K562 (cell line): ENCODE results near the gene NECAB3. TPM values are rescaled to one million over a fixed set of nuclear protein-coding genes. Genes with fewer than 3 reads are reported as not detected.
A peak's percentile ranks its signal among the peaks of the same experiment; 100 is the strongest.

ENCODE experiments used
- ATAC-seq: fragments of 200-7000 bp; cut with Tn5 transposase; 3 replicates; pipeline ENCODE4 v1.9.1; 2020; ENCODE audit warnings: moderate library complexity
- BruUV-seq: library from RNA; stranded (reverse); fragments of 400-500 nt; replicated peaks from 2 replicates; lab custom pipeline; 2021; lab: Mats Ljungman, UMichigan
- CTCF ChIA-PET: fragments of 300-600 bp; formaldehyde crosslinking; extraction: SDS; loops from one replicate; lab custom pipeline; 2021; ENCODE audit warnings: low intra/inter-chr PET ratio; lab: Yijun Ruan, JAX
- POLR2A ChIA-PET: fragments of 300-600, 350-650 bp; sonication (Branson Sonifier 250); formaldehyde crosslinking; extraction: SDS; loops from one replicate; lab custom pipeline; 2021; ENCODE audit warnings: antibody characterized with exemption, inconsistent platforms; lab: Yijun Ruan, JAX
- DNase-seq, 4 experiments: peaks; one replicate each; pipeline versions ENCODE4 v3.0.0 to v3.0.0-alpha.2; 2011 to 2018; ENCODE audit warnings: low spot score in 3 of 4, mixed read lengths in 3 of 4; ENCODE audit errors: extremely low read depth in 1 of 4
- FAIRE-seq: peaks from 2 replicates; lab custom pipeline; 2011; peaks lifted over from hg19 to GRCh38; lab: Jason Lieb, UNC
- H2AFZ ChIP-seq: 2 replicates; pipeline ENCODE4 v1.6.0; 2011; ENCODE audit warnings: low read depth, low read length, control low read depth, inconsistent platforms
- H3K27ac ChIP-seq: fragments of 200-600 bp; 3 replicates; pipeline ENCODE4 v1.8.0; 2011; ENCODE audit warnings: low read depth, mild to moderate bottlenecking, control low read depth, inconsistent platforms, low read length, moderate library complexity, mixed read lengths; ENCODE audit errors: extremely low read depth
- H3K27me3 ChIP-seq, 2 experiments: fragments of 300-600 bp in 1 of 2; 2 replicates in 1 of 2; 3 replicates in 1 of 2; pipeline versions ENCODE4 v1.6.0 to v1.8.0; 2011; ENCODE audit warnings: inconsistent platforms in 2 of 2, low read length in 2 of 2, mild to moderate bottlenecking in 1 of 2, mixed read lengths in 1 of 2, moderate library complexity in 1 of 2; ENCODE audit not compliant: control insufficient read depth in 2 of 2, insufficient read depth in 2 of 2
- H3K36me3 ChIP-seq: fragments of 300-600 bp; 3 replicates; pipeline ENCODE4 v1.8.0; 2011; ENCODE audit warnings: mild to moderate bottlenecking, low read length, inconsistent platforms; ENCODE audit not compliant: control insufficient read depth, insufficient read depth
- H3K4me1 ChIP-seq, 2 experiments: fragments of 200-600 bp in 1 of 2; replicated peaks in 1 of 2; 2 replicates in 1 of 2; 3 replicates in 1 of 2; pipeline versions ENCODE4 v1.5.1 to v1.8.0; 2011; ENCODE audit warnings: inconsistent platforms in 2 of 2, low read length in 2 of 2, mild to moderate bottlenecking in 1 of 2, mixed read lengths in 1 of 2, moderate library complexity in 1 of 2; ENCODE audit not compliant: control insufficient read depth in 2 of 2, insufficient read depth in 2 of 2
- H3K4me2 ChIP-seq: 2 replicates; pipeline ENCODE4 v1.6.1; 2011; ENCODE audit warnings: low read length, control low read depth, inconsistent platforms, mixed read lengths; ENCODE audit not compliant: insufficient read depth
- H3K4me3 ChIP-seq: fragments of 200-600 bp; sonication (generic), shearing (Covaris generic); 2 replicates; pipeline ENCODE4 v1.5.1; 2016; ENCODE audit warnings: control low read depth, inconsistent platforms
- H3K79me2 ChIP-seq: fragments of 200-600 bp; 3 replicates; pipeline ENCODE4 v1.8.0; 2011; ENCODE audit warnings: low read length, inconsistent platforms; ENCODE audit not compliant: control insufficient read depth, insufficient read depth
- H3K9ac ChIP-seq, 2 experiments: 2 replicates each; pipeline versions ENCODE4 v1.6.0 to v1.6.1; 2011; ENCODE audit warnings: low read depth in 2 of 2, low read length in 2 of 2, control low read depth in 1 of 2, inconsistent platforms in 1 of 2, mild to moderate bottlenecking in 1 of 2, mixed read lengths in 1 of 2; ENCODE audit not compliant: insufficient read depth in 1 of 2
- H3K9me1 ChIP-seq: one replicate; pipeline ENCODE4 v1.6.0; 2011; ENCODE audit warnings: inconsistent platforms, mild to moderate bottlenecking, low read length, moderate library complexity; ENCODE audit not compliant: control insufficient read depth, insufficient read depth
- H3K9me3 ChIP-seq: replicated peaks from 2 replicates; pipeline ENCODE4 v1.5.1; 2011; ENCODE audit warnings: low read depth, low read length, inconsistent platforms; ENCODE audit not compliant: control insufficient read depth, insufficient read depth
- H4K20me1 ChIP-seq: replicated peaks from 2 replicates; pipeline ENCODE4 v1.6.1; 2011; ENCODE audit warnings: low read length, inconsistent platforms, mixed read lengths; ENCODE audit not compliant: control insufficient read depth, insufficient read depth
- ARHGAP35 ChIP-seq: fragments of 450-650 bp; IDR thresholded peaks from 2 replicates; pipeline ENCODE4 v1.6.1; 2018; ENCODE audit not compliant: partially characterized antibody
- EGR1 ChIP-seq: fragments of 450-650 bp; conservative IDR thresholded peaks from 2 replicates; pipeline ENCODE4 v1.6.1; 2017; ENCODE audit warnings: mild to moderate bottlenecking
- GATAD2B ChIP-seq: fragments of 450-650 bp; IDR thresholded peaks from 2 replicates; pipeline ENCODE4 v1.6.1; 2017; ENCODE audit warnings: mild to moderate bottlenecking, borderline replicate concordance
- IRF9 ChIP-seq: fragments of 450-650 bp; IDR thresholded peaks from 2 replicates; pipeline ENCODE4 v1.6.1; 2016; ENCODE audit warnings: missing biosample characterization, missing genetic modification characterization
- KDM1A ChIP-seq, 2 experiments: fragments of 450-650 bp; IDR thresholded peaks; 2 replicates each; pipeline ENCODE4 v1.6.1; 2016; ENCODE audit warnings: mild to moderate bottlenecking in 2 of 2
- NFE2 ChIP-seq: IDR thresholded peaks from 2 replicates; pipeline ENCODE4 v1.6.1; 2014; ENCODE audit warnings: antibody characterized with exemption, low read depth
- RBM25 ChIP-seq: fragments of 200-400 bp; formaldehyde crosslinking; IDR thresholded peaks from 2 replicates; pipeline ENCODE4 v1.6.1; 2018; ENCODE audit warnings: low read length, low read depth, moderate library complexity; ENCODE audit not compliant: severe bottlenecking
- TEAD2 ChIP-seq: fragments of 450-650 bp; IDR thresholded peaks from 2 replicates; pipeline ENCODE4 v1.6.1; 2016; ENCODE audit warnings: missing genetic modification characterization, control low read depth, missing compliant biosample characterization
- UBTF ChIP-seq, 2 experiments: IDR thresholded peaks; 2 replicates each; pipeline ENCODE4 v1.6.1; 2012; ENCODE audit warnings: improper control_type of control experiment in 2 of 2, low read depth in 2 of 2, low read length in 2 of 2, borderline replicate concordance in 1 of 2
- ZFP36 ChIP-seq: fragments of 150-350 bp; IDR thresholded peaks from 2 replicates; pipeline ENCODE4 v1.6.1; 2018; ENCODE audit warnings: low read length, low read depth; ENCODE audit not compliant: partially characterized antibody
- ZFX ChIP-seq: sonication (generic); formaldehyde crosslinking; IDR thresholded peaks from 2 replicates; pipeline ENCODE4 v1.8.0; 2022; ENCODE audit warnings: mild to moderate bottlenecking, missing genetic modification reagents, moderate library complexity
- ZKSCAN1 ChIP-seq: fragments of 150-350 bp; IDR thresholded peaks from 2 replicates; pipeline ENCODE4 v1.6.1; 2016; ENCODE audit warnings: low read depth, low read length
- ZNF41 ChIP-seq: fragments of 250-450 bp; sonication (Bioruptor Pico); conservative IDR thresholded peaks from 2 replicates; pipeline ENCODE4 v1.4.0; 2020; ENCODE audit warnings: mild to moderate bottlenecking
- WGBS: fragments of 100-300 bp; shearing (Covaris generic); methylation state at CpG from one replicate; pipeline ENCODE4 v1.1.6; 2016; ENCODE audit warnings: low coverage, mixed read lengths; ENCODE audit not compliant: insufficient coverage; ENCODE audit errors: missing lambda C conversion rate; 5-methylcytosine and 5-hydroxymethylcytosine counted together
- in situ Hi-C: fragments of 300-500 bp; cut with MboI; formaldehyde crosslinking; loops from 4 replicates; pipeline ENCODE4 v1.15.0; 2018; ENCODE audit warnings: inconsistent platforms, mixed read lengths
- intact Hi-C: fragments of 100-400 bp; cut with micrococcal nuclease; formaldehyde crosslinking; loops from 2 replicates; pipeline ENCODE4 v1.14.2; 2022
- polyA plus RNA-seq, 8 experiments: library from polyadenylated mRNA; depleted of rRNA in 4 of 8; stranded (reverse) in 5 of 8; unstranded in 3 of 8; fragments of >200 nt; fragmentation: Nextera tagmentation in 2 of 8; fragmentation: Illumina TruSeq in 1 of 8; extraction: Ambion mirVana in 2 of 8; extraction: Trizol in 1 of 8; gene quantifications; 2 replicates each; pipeline versions ENCODE4 v1.2.1 to v1.2.3, GENCODE V29; 2011 to 2014; ENCODE audit warnings: inconsistent platforms in 1 of 8, missing spikeins in 1 of 8
- total RNA-seq, 7 experiments: library from RNA; depleted of rRNA in 6 of 7; stranded (reverse); fragments of >200 nt in 6 of 7; fragmentation: Illumina TruSeq in 2 of 7; extraction: Trizol in 2 of 7; gene quantifications; 2 replicates each; pipeline versions ENCODE4 v1.2.1 to v1.2.3, GENCODE V29; 2011 to 2021; ENCODE audit warnings: low replicate concordance in 1 of 7

Gene NECAB3
- total and polyA plus RNA-seq, 9 of the 15 experiments (the other 6 are each of a cell fraction or from before 2014, with no cell fraction given) = 0.94 to 63.3 (median 31.5) TPM

- FAIRE-seq = no peak
- Histone ChIP-seq H3K4me3 (no peak overlapping the region), H3K36me3 (peaks cover 44% of the 10 kb centered on the region; the same call in 2 of the 3 replicates)
Measured at GRCh38 chr20:33627577-33628216, 46.5 kb downstream of the NECAB3 start.

GRCh38 chr20:33626190-33626589 is 48.0 kb downstream of the NECAB3 start:
- intact Hi-C loops (no loop called here), in situ Hi-C loops (no loop called here)
- H3K36me3 ChIP-seq = peaks cover 42% of the 10 kb centered on the region; the same call in 2 of the 3 replicates
- no peak for FAIRE-seq
- no peak for ATAC-seq
- 65% methylated on average over 4 of the region's 4 CpGs for WGBS
- H3K4me2 ChIP-seq = no peak overlapping the region
- POLR2A ChIA-PET = no interaction called here
- BruUV-seq = no TSS peak
- H4K20me1 ChIP-seq = no peaks in the 10 kb centered on the region
- no peak overlapping the region for H3K4me3 ChIP-seq
- CTCF ChIA-PET = no interaction called here
- H3K79me2 ChIP-seq = no peaks in the 10 kb centered on the region
- no peak for DNase-seq
- no peaks in the 10 kb centered on the region for H3K9me1 ChIP-seq
- H3K9ac ChIP-seq = no peak overlapping the region
- no peaks in the 10 kb centered on the region for H3K9me3 ChIP-seq
- peaks cover 5 to 10% of the 10 kb centered on the region in 2 experiments; a peak in 3 of 5 replicates for H3K4me1 ChIP-seq
- no peak overlapping the region for H3K27ac ChIP-seq
- no peak overlapping the region for H2AFZ ChIP-seq
- H3K27me3 ChIP-seq = no peaks in the 10 kb centered on the region
- TF ChIP-seq ZFX (no peak), ARHGAP35 (no peak), KDM1A (IDR thresholded peaks at IDR 0.05) (peak; percentile 11 to 22; a peak in 1 of 4 replicates), ZFP36 (peak; percentile 69), NFE2 (no peak), TEAD2 (tag) (no peak), UBTF (IDR thresholded peaks at IDR 0.05; ENCODE audit: borderline replicate concordance in 1 of 2, low read depth in 2 of 2, low read length in 2 of 2) (no peak), GATAD2B (no peak), ZKSCAN1 (no peak), ZNF41 (CRISPR knock-in tag) (no peak), IRF9 (tag) (no peak)

More at GRCh38 chr20:33627577-33628216, 46.5 kb downstream of the NECAB3 start:
- peak; percentile 84 for TF ChIP-seq RBM25
- TF ChIP-seq ZFP36 = peak; percentile 60
- TF ChIP-seq EGR1 = no peak
- TF ChIP-seq, all 486 proteins: peak for 2
- no TSS peak for BruUV-seq
- H2AFZ ChIP-seq = no peak overlapping the region
- no peak for DNase-seq
- POLR2A ChIA-PET = interaction anchor here (0.6 kb wide), 1 partner anchor 96 kb away, joined by 3 read pairs; no protein-coding TSS in a partner anchor
- peaks cover 5 to 10% of the 10 kb centered on the region in 2 experiments; a peak in 3 of 5 replicates for H3K4me1 ChIP-seq
- WGBS = 74% methylated on average over 4 of the region's 4 CpGs
- in situ Hi-C loops (no loop called here), intact Hi-C loops (no loop called here)
- no peaks in the 10 kb centered on the region for H3K27me3 ChIP-seq
- H3K9me3 ChIP-seq = no peaks in the 10 kb centered on the region
- no peak for ATAC-seq
- H3K79me2 ChIP-seq = no peaks in the 10 kb centered on the region
- H4K20me1 ChIP-seq = no peaks in the 10 kb centered on the region
- no peak overlapping the region for H3K27ac ChIP-seq
- H3K9me1 ChIP-seq = no peaks in the 10 kb centered on the region
- CTCF ChIA-PET = no interaction called here
- no peak overlapping the region for H3K9ac ChIP-seq
- H3K4me2 ChIP-seq = no peak overlapping the region
